Endothelial cell of umbilical vein (primary cell): ENCODE measurements around the gene RPS6KA1. TPM values are rescaled to one million over a fixed set of nuclear protein-coding genes. Genes with fewer than 3 reads are reported as not detected.

Source experiments
- BruUV-seq: library from RNA; stranded (reverse); fragments of 400-500 nt; replicated peaks from 2 replicates; lab custom pipeline; 2021; lab: Mats Ljungman, UMichigan
- CTCF ChIA-PET: fragments of 300-600, 350-600 bp; sonication (Branson Sonifier 250); formaldehyde crosslinking; loops from one replicate; lab custom pipeline; 2021; ENCODE audit warnings: antibody characterized with exemption, inconsistent platforms; lab: Charles Lee
- POLR2A ChIA-PET: fragments of 300-600, 350-600 bp; sonication (Branson Sonifier 250); formaldehyde crosslinking; loops from one replicate; lab custom pipeline; 2021; ENCODE audit warnings: antibody characterized with exemption, inconsistent platforms; lab: Charles Lee
- DNase-seq: peaks from one replicate; pipeline ENCODE4 v3.0.0-alpha.2; 2011; ENCODE audit warnings: low read depth, low spot score
- FAIRE-seq: peaks from 2 replicates; lab custom pipeline; 2011; peaks lifted over from hg19 to GRCh38; lab: Jason Lieb, UNC
- H2AFZ ChIP-seq: 2 replicates; pipeline ENCODE4 v1.6.0; 2012; ENCODE audit warnings: low read depth, low read length, control low read depth, inconsistent platforms
- H3K27ac ChIP-seq: 2 replicates; pipeline ENCODE4 v1.5.1; 2011; ENCODE audit warnings: low read depth, mild to moderate bottlenecking, control low read depth, low read length, moderate library complexity; ENCODE audit not compliant: insufficient read depth
- H3K27me3 ChIP-seq, 2 experiments: 2 replicates each; pipeline versions ENCODE4 v1.6.0 to v1.6.1; 2011; ENCODE audit warnings: low read length in 2 of 2, mixed read lengths in 1 of 2; ENCODE audit not compliant: control insufficient read depth in 2 of 2, insufficient read depth in 2 of 2
- H3K36me3 ChIP-seq, 2 experiments: 2 replicates in 1 of 2; 3 replicates in 1 of 2; pipeline ENCODE4 v1.5.1; 2011; ENCODE audit warnings: low read length in 2 of 2, mild to moderate bottlenecking in 1 of 2, moderate library complexity in 1 of 2; ENCODE audit not compliant: control insufficient read depth in 2 of 2, insufficient read depth in 2 of 2; ENCODE audit errors: extremely low read depth in 1 of 2
- H3K4me1 ChIP-seq: 3 replicates; pipeline ENCODE4 v1.5.1; 2011; ENCODE audit warnings: mild to moderate bottlenecking, low read length; ENCODE audit not compliant: control insufficient read depth, insufficient read depth; ENCODE audit errors: extremely low read depth
- H3K4me2 ChIP-seq: 2 replicates; pipeline ENCODE4 v1.6.1; 2011; ENCODE audit warnings: low read length, control low read depth, mixed read lengths; ENCODE audit not compliant: insufficient read depth
- H3K4me3 ChIP-seq, 3 experiments: fragments of 200-600 bp in 1 of 3; sonication (generic), shearing (Covaris generic) in 1 of 3; replicated peaks in 1 of 3; 2 replicates each; pipeline ENCODE4 v1.5.1; 2011 to 2016; ENCODE audit warnings: control low read depth in 3 of 3, low read length in 3 of 3, mild to moderate bottlenecking in 2 of 3, inconsistent platforms in 1 of 3, low read depth in 1 of 3, moderate library complexity in 1 of 3; ENCODE audit not compliant: insufficient read depth in 1 of 3
- H3K79me2 ChIP-seq: 2 replicates; pipeline ENCODE4 v1.6.0; 2012; ENCODE audit warnings: low read length, inconsistent platforms; ENCODE audit not compliant: control insufficient read depth, insufficient read depth
- H3K9ac ChIP-seq: replicated peaks from 2 replicates; pipeline ENCODE3; 2011; ENCODE audit warnings: low read length, control low read depth; ENCODE audit not compliant: insufficient read depth; ENCODE audit errors: extremely low read depth
- H3K9me1 ChIP-seq: replicated peaks from 3 replicates; pipeline ENCODE4 v1.6.0; 2011; ENCODE audit warnings: mild to moderate bottlenecking, low read length; ENCODE audit not compliant: control insufficient read depth, insufficient read depth; ENCODE audit errors: extremely low read depth
- H3K9me3 ChIP-seq: replicated peaks from 2 replicates; pipeline ENCODE4 v1.5.1; 2012; ENCODE audit warnings: low read length, inconsistent platforms; ENCODE audit not compliant: control insufficient read depth, insufficient read depth
- H4K20me1 ChIP-seq: replicated peaks from 2 replicates; pipeline ENCODE3; 2011; ENCODE audit warnings: mild to moderate bottlenecking, low read length; ENCODE audit not compliant: control insufficient read depth, insufficient read depth; ENCODE audit errors: extremely low read depth
- CTCF ChIP-seq, 2 donors: IDR thresholded peaks; 1 replicate in 1 of 2; 2 replicates in 1 of 2; pipeline ENCODE4 v1.5.1; 2011; ENCODE audit warnings: low read length in 2 of 2, mild to moderate bottlenecking in 2 of 2, moderate library complexity in 2 of 2, control low read depth in 1 of 2, inconsistent platforms in 1 of 2, low read depth in 1 of 2; ENCODE audit not compliant: insufficient read depth in 1 of 2; ENCODE audit errors: extremely low read depth in 1 of 2
- EZH2 ChIP-seq: IDR thresholded peaks from 2 replicates; pipeline ENCODE4 v1.6.1; 2012; ENCODE audit warnings: borderline replicate concordance, low read depth, mild to moderate bottlenecking, moderate library complexity, low read length, inconsistent platforms; ENCODE audit not compliant: severe bottlenecking
- FOS ChIP-seq: IDR thresholded peaks from 2 replicates; pipeline ENCODE4 v1.6.1; 2011; ENCODE audit warnings: mild to moderate bottlenecking, low read length, moderate library complexity, borderline replicate concordance; ENCODE audit not compliant: insufficient read depth
- GATA2 ChIP-seq: IDR thresholded peaks from 2 replicates; pipeline ENCODE4 v1.7.0; 2011; ENCODE audit warnings: low read depth, mild to moderate bottlenecking, moderate library complexity, mixed read lengths, low read length; ENCODE audit not compliant: insufficient read length, insufficient read depth
- JUN ChIP-seq: IDR thresholded peaks from 2 replicates; pipeline ENCODE4 v1.6.1; 2011; ENCODE audit warnings: borderline replicate concordance, low read depth; ENCODE audit not compliant: insufficient read length, insufficient read depth
- MAX ChIP-seq: IDR thresholded peaks from 2 replicates; pipeline ENCODE4 v1.6.1; 2011; ENCODE audit not compliant: insufficient read depth, insufficient read length
- MYC ChIP-seq: IDR thresholded peaks from one replicate; pipeline ENCODE4 v1.6.1; 2011; ENCODE audit warnings: mild to moderate bottlenecking, low read depth, low read length
- POLR2A ChIP-seq: IDR thresholded peaks from 2 replicates; pipeline ENCODE4 v1.6.1; 2012; ENCODE audit warnings: low read depth, mild to moderate bottlenecking, control low read depth, low read length
- POLR2AphosphoS5 ChIP-seq: IDR thresholded peaks from 2 replicates; pipeline ENCODE4 v1.6.1; 2012; ENCODE audit warnings: low read depth, mild to moderate bottlenecking, control low read depth, low read length, moderate library complexity; ENCODE audit not compliant: insufficient read depth
- dilution Hi-C: fragments of 300-500 bp; cut with MboI; formaldehyde crosslinking; loops from one replicate; pipeline ENCODE4 v1.15.0; 2019; ENCODE audit warnings: low sequenced_read_pairs; ENCODE audit not compliant: extremely low pct_ligation_motif_present
- intact Hi-C: fragments of 100-400 bp; cut with micrococcal nuclease; formaldehyde crosslinking; loops from one replicate; pipeline ENCODE4 v1.10.0; 2022
- polyA plus RNA-seq, 4 experiments: library from polyadenylated mRNA; depleted of rRNA in 3 of 4; stranded (reverse) in 3 of 4; unstranded in 1 of 4; fragments of >200 nt; gene quantifications; 2 replicates each; pipeline versions ENCODE4 v1.2.1 to v1.2.3, GENCODE V29; 2011 to 2012; ENCODE audit warnings: missing spikeins in 1 of 4
- total RNA-seq: library from RNA; stranded (reverse); gene quantifications from 2 replicates; pipeline ENCODE4 v1.2.3, GENCODE V29; 2021

The RPS6KA1 gene
- total and polyA plus RNA-seq, 2 donors (not counting 3 experiments of a cell fraction or from before 2014, with no cell fraction given) = 6.7 to 15.5 TPM

DNA sequence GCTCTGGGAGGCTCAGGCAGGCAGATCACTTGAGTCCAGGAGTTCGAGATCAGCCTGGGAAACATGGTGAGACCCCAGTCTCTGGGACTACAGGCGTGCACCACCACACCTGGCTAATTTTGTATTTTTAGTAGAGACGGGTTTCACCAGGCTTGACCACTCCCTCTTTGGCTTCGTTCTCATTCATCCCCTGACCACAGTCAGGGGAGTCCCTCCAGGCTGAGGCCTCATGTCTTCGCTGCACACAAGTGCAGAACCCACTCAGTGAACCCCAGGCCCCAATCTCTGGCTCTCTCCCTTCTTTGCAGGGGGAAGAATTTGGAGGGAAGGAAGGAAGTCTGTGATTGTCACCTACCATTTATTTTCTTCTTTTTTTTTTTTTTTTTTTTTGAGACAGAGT lies 9.2 kb upstream of the RPS6KA1 start:
- ChIA-PET CTCF (interaction anchor here (4.2 kb wide), 1 partner anchor 18 kb away, joined by 19 read pairs; no protein-coding TSS in a partner anchor), POLR2A (no interaction called here)
- intact Hi-C loops = no loop called here
- H3K4me2 ChIP-seq = no peak overlapping the region
- no peak overlapping the region for H3K9ac ChIP-seq
- no peak overlapping the region for H3K27ac ChIP-seq
- no peaks in the 10 kb centered on the region for H4K20me1 ChIP-seq
- no peak for TF ChIP-seq MYC
- no peak for TF ChIP-seq JUN
- TF ChIP-seq GATA2 = no peak
- TF ChIP-seq POLR2AphosphoS5 = no peak
- TF ChIP-seq FOS = no peak
- no peak for TF ChIP-seq EZH2
- no peak for TF ChIP-seq MAX
- TF ChIP-seq CTCF (IDR thresholded peaks at IDR 0.05; ENCODE audit: extremely low read depth in 1 of 2, insufficient read depth in 1 of 2, low read depth in 1 of 2, low read length in 2 of 2) = no peak
- TF ChIP-seq POLR2A = no peak
- no peak for DNase-seq
- H3K27me3 ChIP-seq = peaks cover 6 to 9% of the 10 kb centered on the region in 2 experiments
- no TSS peak for BruUV-seq
- H3K79me2 ChIP-seq = no peaks in the 10 kb centered on the region
- no peak overlapping the region for H2AFZ ChIP-seq
- H3K9me1 ChIP-seq = no peaks in the 10 kb centered on the region
- H3K9me3 ChIP-seq = no peaks in the 10 kb centered on the region
- H3K36me3 ChIP-seq = no peaks in the 10 kb centered on the region
- FAIRE-seq = no peak
- dilution Hi-C loops = no loop called here
- H3K4me1 ChIP-seq = no peaks in the 10 kb centered on the region
- H3K4me3 ChIP-seq = no peak overlapping the region
